K562 (cell line): Measurements from ENCODE around the gene TMEM208.

Experiments
- SREBF2 ChIP-seq: sonication (generic); formaldehyde crosslinking; IDR thresholded peaks from 2 replicates; pipeline ENCODE4 v1.4.0; 2020; ENCODE audit warnings: mild to moderate bottlenecking, missing genetic modification reagents
- ZNF3 ChIP-seq: fragments of 250-450 bp; sonication (Bioruptor Pico); IDR thresholded peaks from 2 replicates; pipeline ENCODE4 v1.5.0; 2021; ENCODE audit warnings: mild to moderate bottlenecking, moderate library complexity
- ZNF384 ChIP-seq: IDR thresholded peaks from 2 replicates; pipeline ENCODE4 v1.6.1; 2012; ENCODE audit warnings: low read depth, low read length, improper control_type of control experiment
- ZNF830 ChIP-seq: fragments of 250-450 bp; sonication (Bioruptor Pico); IDR thresholded peaks from 2 replicates; pipeline ENCODE4 v1.5.0; 2021; ENCODE audit warnings: mild to moderate bottlenecking
- TF ChIP-seq, protein P1 (sequence below): sonication (generic); formaldehyde crosslinking; IDR thresholded peaks from 2 replicates; pipeline ENCODE4 v1.9.0; 2022; ENCODE audit warnings: mild to moderate bottlenecking, missing genetic modification reagents

DNA sequence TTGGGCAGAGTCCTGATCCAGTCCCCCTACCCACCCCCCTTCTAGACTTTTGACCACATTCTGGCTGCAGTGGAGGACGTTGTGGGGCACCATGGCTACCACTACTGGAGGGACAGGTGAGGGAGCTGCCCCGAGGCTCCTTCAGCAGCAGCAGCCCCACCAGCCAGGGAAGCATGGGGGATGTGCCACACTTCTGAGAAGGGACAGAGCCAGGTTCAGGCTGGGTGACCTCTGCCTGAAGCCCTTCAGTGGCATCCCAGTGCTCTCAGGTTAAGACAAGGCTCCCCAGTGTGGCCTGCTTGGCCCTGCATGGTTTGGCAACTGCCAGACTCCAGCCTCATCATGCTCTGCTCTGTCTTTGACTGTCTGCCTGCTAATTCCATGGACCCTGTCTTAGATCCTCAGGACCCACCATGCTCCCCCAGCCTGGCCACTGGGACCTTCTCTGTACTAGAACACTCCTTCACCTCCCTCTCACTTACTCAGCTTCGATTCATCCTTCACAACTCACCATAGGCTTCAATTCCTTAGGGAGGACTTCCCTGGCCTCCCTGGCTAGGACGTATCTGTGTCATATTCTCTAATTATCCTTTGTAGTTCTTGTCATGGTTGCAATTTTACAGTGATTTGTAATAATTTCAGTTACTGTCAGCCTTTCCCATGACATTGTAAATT lies 30.7 kb downstream of the TMEM208 start:
- TF ChIP-seq, protein P1, sequence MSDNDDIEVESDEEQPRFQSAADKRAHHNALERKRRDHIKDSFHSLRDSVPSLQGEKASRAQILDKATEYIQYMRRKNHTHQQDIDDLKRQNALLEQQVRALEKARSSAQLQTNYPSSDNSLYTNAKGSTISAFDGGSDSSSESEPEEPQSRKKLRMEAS = no peak
- TF ChIP-seq ZNF830 (CRISPR knock-in tag) (no peak), ZNF384 (no peak), SREBF2 (CRISPR knock-in tag) (no peak), ZNF3 (CRISPR knock-in tag) (no peak)
